ENCODE results near the gene CA11. TPM values are rescaled to one million over a fixed set of nuclear protein-coding genes. Genes with fewer than 3 reads are reported as not detected.

The CA11 gene
- total RNA-seq, 1 donor from 2014 or later = 9.5 TPM

GRCh38 chr19:48671446-48671995 is 25.5 kb upstream of the CA11 start:
- Mint-ChIP-seq H3K36me3 (ENCODE audit: low read depth, unreplicated experiment) (no peaks in the 10 kb centered on the region), H3K27ac (ENCODE audit: unreplicated experiment) (no peak overlapping the region), H3K9me3 (ENCODE audit: unreplicated experiment) (no peaks in the 10 kb centered on the region), H3K4me1 (ENCODE audit: low read depth, unreplicated experiment) (no peaks in the 10 kb centered on the region), H3K27me3 (ENCODE audit: low read depth, unreplicated experiment) (peaks cover 31% of the 10 kb centered on the region), H3K4me3 (ENCODE audit: unreplicated experiment) (no peak overlapping the region)
- Histone ChIP-seq H3K27ac (ENCODE audit: low read depth, low read length) (no peak overlapping the region), H3K27me3 (ENCODE audit: insufficient read depth, low read length) (no peaks in the 10 kb centered on the region), H3K4me3 (ENCODE audit: insufficient read depth, low read depth, low read length) (no peak overlapping the region), H3K9ac (ENCODE audit: low read length) (no peak overlapping the region), H3K79me2 (ENCODE audit: insufficient read depth, low read length) (no peaks in the 10 kb centered on the region), H3K4me1 (ENCODE audit: insufficient read depth, low read length) (no peaks in the 10 kb centered on the region), H2AFZ (ENCODE audit: low read depth, low read length) (no peak overlapping the region), H3K4me2 (ENCODE audit: low read length) (no peak overlapping the region), H3K9me3 (ENCODE audit: insufficient read depth, low read depth, low read length) (peaks cover 3% of the 10 kb centered on the region), H4K20me1 (ENCODE audit: insufficient read depth, low read length) (no peaks in the 10 kb centered on the region), H3K36me3 (ENCODE audit: insufficient read depth, low read length) (no peaks in the 10 kb centered on the region)
- FAIRE-seq (no peak), DNase-seq (ENCODE audit: low read depth) (no peak)
- TF ChIP-seq CTCF (IDR thresholded peaks at IDR 0.05; ENCODE audit: insufficient read depth, low read depth, low read length) (no peak), EZH2 (IDR thresholded peaks at IDR 0.05; ENCODE audit: insufficient read depth, low read length) (no peak)

- no peaks in the 10 kb centered on the region for H3K4me1 Mint-ChIP-seq (ENCODE audit: low read depth, unreplicated experiment)
- Histone ChIP-seq H3K9ac (ENCODE audit: low read length) (no peak overlapping the region), H3K79me2 (ENCODE audit: insufficient read depth, low read length) (no peaks in the 10 kb centered on the region), H3K4me2 (ENCODE audit: low read length) (no peak overlapping the region), H3K36me3 (ENCODE audit: insufficient read depth, low read length) (no peaks in the 10 kb centered on the region), H4K20me1 (ENCODE audit: insufficient read depth, low read length) (no peaks in the 10 kb centered on the region), H3K4me1 (ENCODE audit: insufficient read depth, low read length) (no peaks in the 10 kb centered on the region), H3K27ac (ENCODE audit: low read depth, low read length) (no peak overlapping the region), H3K27me3 (ENCODE audit: insufficient read depth, low read length) (no peaks in the 10 kb centered on the region), H3K9me3 (ENCODE audit: insufficient read depth, low read depth, low read length) (peaks cover 3% of the 10 kb centered on the region), H2AFZ (ENCODE audit: low read depth, low read length) (no peak overlapping the region), H3K4me3 (ENCODE audit: insufficient read depth, low read depth, low read length) (no peak overlapping the region)
- no peaks in the 10 kb centered on the region for H3K36me3 Mint-ChIP-seq (ENCODE audit: low read depth, unreplicated experiment)
- no peak for TF ChIP-seq EZH2 (IDR thresholded peaks at IDR 0.05; ENCODE audit: insufficient read depth, low read length)
- TF ChIP-seq CTCF (IDR thresholded peaks at IDR 0.05; ENCODE audit: insufficient read depth, low read depth, low read length) = no peak
- DNase-seq (ENCODE audit: low read depth) (no peak), FAIRE-seq (no peak)
- H3K27me3 Mint-ChIP-seq (ENCODE audit: low read depth, unreplicated experiment) = peaks cover 26% of the 10 kb centered on the region
- H3K27ac Mint-ChIP-seq (ENCODE audit: unreplicated experiment) = no peak overlapping the region
- H3K4me3 Mint-ChIP-seq (ENCODE audit: unreplicated experiment) = no peak overlapping the region
- no peaks in the 10 kb centered on the region for H3K9me3 Mint-ChIP-seq (ENCODE audit: unreplicated experiment)
These were observed 24.9 kb upstream of the CA11 start for GRCh38 chr19:48670699-48671445.
